Uterus (tissue), 4 donors: ENCODE results near the gene SDSL. TPM values are rescaled to one million over a fixed set of nuclear protein-coding genes. Genes with fewer than 3 reads are reported as not detected.

Source experiments
- DNase-seq, 2 donors: peaks; one replicate each; pipeline ENCODE4 v3.0.0-alpha.2; 2019 to 2020
- H3K27ac ChIP-seq, 2 donors: fragments of 200-600 bp; sonication (generic); 1 replicate in 1 of 2; 2 replicates in 1 of 2; pipeline ENCODE4 v1.5.1; 2016 to 2018
- H3K27me3 ChIP-seq, 2 donors: fragments of 200-600 bp; sonication (generic); one replicate each; pipeline ENCODE4 v1.5.1; 2018 to 2019; ENCODE audit warnings: control low read depth in 1 of 2
- H3K36me3 ChIP-seq, 2 donors: fragments of 200-600 bp; sonication (generic); one replicate each; pipeline ENCODE4 v1.5.1; 2019; ENCODE audit warnings: control low read depth in 1 of 2
- H3K4me1 ChIP-seq, 2 donors: fragments of 200-600 bp; sonication (generic); one replicate each; pipeline ENCODE4 v1.5.1; 2018 to 2019; ENCODE audit warnings: control low read depth in 1 of 2
- H3K4me3 ChIP-seq, 2 donors: fragments of 200-600 bp; sonication (generic); 1 replicate in 1 of 2; 2 replicates in 1 of 2; pipeline ENCODE4 v1.5.1; 2018 to 2019; ENCODE audit warnings: mild to moderate bottlenecking in 1 of 2
- H3K9me3 ChIP-seq, 2 donors: fragments of 200-600 bp; sonication (generic); one replicate each; pipeline ENCODE4 v1.5.1; 2019; ENCODE audit warnings: control low read depth in 1 of 2
- POLR2A ChIP-seq, 2 donors: fragments of 450-650 bp; IDR thresholded peaks; one replicate each; pipeline ENCODE4 v1.6.1; 2016; ENCODE audit warnings: antibody characterized with exemption in 2 of 2, mild to moderate bottlenecking in 1 of 2, moderate library complexity in 1 of 2
- intact Hi-C: fragments of 100-400 bp; cut with DNase I; formaldehyde crosslinking; loops from one replicate; pipeline ENCODE4 v1.15.1; 2023; ENCODE audit warnings: low total_unique reads
- total RNA-seq, 4 donors: library from RNA; depleted of rRNA in 3 of 4; stranded (reverse); fragments of >200 nt in 3 of 4; gene quantifications; one replicate each; pipeline versions ENCODE4 v1.1.0 to v1.2.4, GENCODE V29; 2014 to 2023
- TF ChIP-seq, protein P1 (sequence below), 4 experiments: fragments of 200-600 bp in 2 of 4; fragments of 450-650 bp in 2 of 4; sonication (generic) in 2 of 4; IDR thresholded peaks; one replicate each; pipeline ENCODE4 v1.5.1; 2016 to 2019; ENCODE audit warnings: antibody characterized with exemption in 4 of 4, mild to moderate bottlenecking in 2 of 4, moderate library complexity in 1 of 4
- donor health status: DM: yes; HTN: yes; CAD: no.

The SDSL gene
- total RNA-seq, 4 donors from 2014 or later, result 0.26 to 3.0 (median 0.61) TPM; not detected in 1

DNA sequence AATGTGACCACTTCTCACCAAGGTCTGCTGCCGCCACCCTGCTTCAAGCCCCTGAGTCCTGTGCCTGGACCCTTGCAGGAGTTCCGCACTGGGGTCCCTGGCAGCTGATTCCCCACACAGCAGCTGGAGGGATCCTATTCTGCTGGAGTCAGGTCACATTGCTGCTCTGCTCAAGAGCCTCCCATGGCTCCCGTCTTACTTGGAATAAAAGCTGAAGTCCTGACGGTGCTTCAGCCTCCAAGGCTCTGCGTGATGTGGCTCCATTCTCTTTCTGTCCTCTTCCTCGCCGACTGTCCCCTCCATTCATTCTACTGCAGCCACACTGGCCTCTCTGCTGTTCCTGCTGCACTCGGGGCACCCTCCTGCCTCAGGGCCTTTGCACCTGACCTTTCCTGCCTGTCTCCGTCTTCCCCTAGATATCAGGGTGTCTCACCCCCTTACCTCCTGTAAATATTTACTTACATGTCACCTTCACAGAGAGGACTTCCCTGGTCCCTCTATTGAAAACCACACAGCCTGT is 7.6 kb upstream of the SDSL start:
- no peaks in the 10 kb centered on the region for H3K27me3 ChIP-seq
- DNase-seq, result no peak
- TF ChIP-seq, protein P1, sequence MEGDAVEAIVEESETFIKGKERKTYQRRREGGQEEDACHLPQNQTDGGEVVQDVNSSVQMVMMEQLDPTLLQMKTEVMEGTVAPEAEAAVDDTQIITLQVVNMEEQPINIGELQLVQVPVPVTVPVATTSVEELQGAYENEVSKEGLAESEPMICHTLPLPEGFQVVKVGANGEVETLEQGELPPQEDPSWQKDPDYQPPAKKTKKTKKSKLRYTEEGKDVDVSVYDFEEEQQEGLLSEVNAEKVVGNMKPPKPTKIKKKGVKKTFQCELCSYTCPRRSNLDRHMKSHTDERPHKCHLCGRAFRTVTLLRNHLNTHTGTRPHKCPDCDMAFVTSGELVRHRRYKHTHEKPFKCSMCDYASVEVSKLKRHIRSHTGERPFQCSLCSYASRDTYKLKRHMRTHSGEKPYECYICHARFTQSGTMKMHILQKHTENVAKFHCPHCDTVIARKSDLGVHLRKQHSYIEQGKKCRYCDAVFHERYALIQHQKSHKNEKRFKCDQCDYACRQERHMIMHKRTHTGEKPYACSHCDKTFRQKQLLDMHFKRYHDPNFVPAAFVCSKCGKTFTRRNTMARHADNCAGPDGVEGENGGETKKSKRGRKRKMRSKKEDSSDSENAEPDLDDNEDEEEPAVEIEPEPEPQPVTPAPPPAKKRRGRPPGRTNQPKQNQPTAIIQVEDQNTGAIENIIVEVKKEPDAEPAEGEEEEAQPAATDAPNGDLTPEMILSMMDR (IDR thresholded peaks at IDR 0.05), result no peak
- no peak for TF ChIP-seq POLR2A (IDR thresholded peaks at IDR 0.05)
- no peak overlapping the region for H3K27ac ChIP-seq
- no peaks in the 10 kb centered on the region for H3K4me1 ChIP-seq
- no peaks in the 10 kb centered on the region for H3K36me3 ChIP-seq
- intact Hi-C loops, result no loop called here
- H3K9me3 ChIP-seq, result no peaks in the 10 kb centered on the region
- no peak overlapping the region for H3K4me3 ChIP-seq

DNA sequence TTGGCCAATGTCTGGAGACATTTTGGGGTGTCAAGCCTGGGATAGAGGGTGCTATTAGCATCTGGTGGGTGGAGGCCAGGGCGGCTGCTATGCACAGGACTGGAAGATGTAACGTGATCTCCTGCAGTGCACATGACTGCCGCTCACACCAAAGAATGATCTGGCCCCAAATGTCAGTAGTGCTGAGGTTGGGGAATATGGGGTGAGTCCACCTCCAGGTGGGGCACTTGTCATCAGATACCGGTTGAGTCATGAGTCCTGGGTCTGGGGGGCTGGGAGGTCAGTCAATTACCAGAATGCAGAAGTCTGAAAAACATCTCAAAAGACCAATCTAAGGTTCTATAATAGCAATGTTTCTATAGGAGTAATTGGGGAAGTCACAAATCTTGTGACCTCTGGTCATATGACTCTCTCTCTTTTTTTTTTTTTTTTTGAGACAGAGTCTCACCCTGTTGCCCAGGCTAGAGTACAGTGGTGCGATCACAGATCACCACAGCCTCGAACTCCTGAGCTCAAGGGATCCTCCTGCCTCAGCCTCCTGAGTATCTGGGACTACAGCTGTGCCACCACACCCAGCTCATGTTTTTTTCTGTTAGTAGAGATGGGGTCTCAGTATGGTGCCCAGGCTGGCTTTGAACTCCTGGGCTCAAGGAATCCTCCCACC is 6.0 kb upstream of the SDSL start:
- DNase-seq, result no peak
- Histone ChIP-seq H3K36me3 (no peaks in the 10 kb centered on the region), H3K4me1 (no peaks in the 10 kb centered on the region), H3K27me3 (no peaks in the 10 kb centered on the region), H3K9me3 (no peaks in the 10 kb centered on the region), H3K4me3 (no peak overlapping the region), H3K27ac (no peak overlapping the region)
- TF ChIP-seq, protein P1 (IDR thresholded peaks at IDR 0.05), result no peak
- no peak for TF ChIP-seq POLR2A (IDR thresholded peaks at IDR 0.05)
- intact Hi-C loops, result no loop called here

DNA sequence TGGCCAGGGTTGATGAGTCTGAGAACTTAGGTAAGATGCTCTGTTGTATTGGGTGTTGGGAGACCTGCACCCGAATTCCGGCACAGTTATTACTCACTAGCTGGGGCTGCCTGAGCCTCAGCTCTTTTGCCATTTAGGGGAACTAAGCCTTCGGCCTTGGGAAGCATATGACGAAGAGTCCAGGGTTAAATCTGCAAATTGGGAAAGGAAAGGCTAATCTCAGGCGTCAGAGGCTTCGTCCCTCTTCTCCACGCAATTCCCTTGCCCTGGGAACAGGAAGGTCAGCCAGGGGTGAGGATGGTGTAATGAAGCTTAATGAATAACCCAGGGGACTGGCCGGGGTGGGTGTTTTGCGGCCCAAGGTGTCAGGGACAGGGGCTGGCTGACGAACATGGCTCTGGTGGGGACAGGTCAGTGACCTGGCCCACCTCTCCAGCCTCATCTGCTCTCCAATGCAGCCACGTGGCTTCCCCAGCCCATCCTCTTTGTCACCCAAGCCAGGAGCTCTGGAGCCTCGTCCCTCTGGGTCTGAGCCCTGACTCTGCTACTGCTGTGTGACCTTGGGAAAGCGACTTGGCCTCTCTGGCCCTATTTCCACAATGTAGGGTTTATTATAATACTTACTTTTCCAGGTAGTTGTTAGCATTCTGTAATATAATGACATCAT is 3.8 kb upstream of the SDSL start:
- TF ChIP-seq, protein P1 (IDR thresholded peaks at IDR 0.05), result no peak
- TF ChIP-seq POLR2A (IDR thresholded peaks at IDR 0.05), result no peak
- H3K4me3 ChIP-seq, result no peak overlapping the region
- no peaks in the 10 kb centered on the region for H3K9me3 ChIP-seq
- intact Hi-C loops, result no loop called here
- no peak for DNase-seq
- H3K36me3 ChIP-seq, result no peaks in the 10 kb centered on the region
- peaks cover 0 to 4% of the 10 kb centered on the region in 2 donors for H3K4me1 ChIP-seq
- H3K27me3 ChIP-seq, result no peaks in the 10 kb centered on the region
- H3K27ac ChIP-seq, result no peak overlapping the region

DNA sequence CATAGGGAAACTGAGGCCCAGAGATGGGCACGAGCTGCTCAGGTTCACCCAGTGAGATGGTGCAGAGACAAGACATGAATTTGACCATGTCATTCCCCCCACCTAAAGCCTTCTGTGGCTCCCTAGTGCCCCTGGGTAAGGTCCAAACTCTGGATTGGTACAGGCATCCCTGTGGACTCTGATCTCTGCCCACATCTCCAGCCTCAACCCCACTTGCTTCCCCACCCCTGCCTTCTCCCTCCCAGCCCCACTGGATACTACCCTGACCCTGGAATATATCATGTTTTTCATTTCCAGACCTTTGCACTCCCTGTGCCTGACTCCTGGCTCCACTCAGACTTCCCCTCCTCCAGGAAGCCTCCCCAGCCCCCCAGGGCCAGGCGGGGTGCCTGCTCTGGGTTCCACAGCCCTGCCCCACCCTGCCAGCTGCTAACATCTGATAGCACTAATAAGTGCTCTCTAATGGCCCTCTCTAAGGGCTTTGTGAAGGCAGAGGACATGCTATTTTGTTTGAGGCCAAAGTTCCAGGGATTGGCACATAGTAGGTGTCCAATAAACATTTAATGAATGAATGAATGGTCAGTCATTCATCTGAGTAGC is 1.1 kb upstream of the SDSL start:
- peaks cover 0 to 4% of the 10 kb centered on the region in 2 donors for H3K4me1 ChIP-seq
- intact Hi-C loops, result no loop called here
- H3K27ac ChIP-seq, result no peak overlapping the region
- H3K27me3 ChIP-seq, result no peaks in the 10 kb centered on the region
- H3K9me3 ChIP-seq, result no peaks in the 10 kb centered on the region
- TF ChIP-seq POLR2A (IDR thresholded peaks at IDR 0.05), result no peak
- TF ChIP-seq, protein P1 (IDR thresholded peaks at IDR 0.05), result no peak
- no peaks in the 10 kb centered on the region for H3K36me3 ChIP-seq
- no peak for DNase-seq
- H3K4me3 ChIP-seq, result no peak overlapping the region
